A549 (cell line): Measurements from ENCODE around the gene ULK2. TPM values are rescaled to one million over a fixed set of nuclear protein-coding genes. Genes with fewer than 3 reads are reported as not detected.

Experiments
- ATAC-seq, 2 experiments: fragments of 200-7000 bp in 1 of 2; fragments of >200 bp in 1 of 2; cut with Nextera tagmentation in 1 of 2; cut with Tn5 transposase in 1 of 2; 3 replicates each; pipeline versions ENCODE4 v1.8.0 to v1.9.1; 2018 to 2020; ENCODE audit warnings: mild to moderate bottlenecking in 1 of 2, moderate library complexity in 1 of 2
- CTCF ChIA-PET: fragments of 300-600 bp; sonication (Branson Sonifier 250); formaldehyde crosslinking; extraction: SDS; loops from one replicate; lab custom pipeline; 2021; ENCODE audit warnings: antibody characterized with exemption, inconsistent platforms; lab: Yijun Ruan, JAX
- POLR2A ChIA-PET: fragments of 350-600 bp; formaldehyde crosslinking; extraction: SDS; loops from one replicate; lab custom pipeline; 2021; ENCODE audit warnings: antibody characterized with exemption, inconsistent platforms; lab: Yijun Ruan, JAX
- DNase-seq, 2 experiments: peaks; one replicate each; pipeline versions ENCODE4 v3.0.0 to v3.0.0-alpha.2; 2011 to 2016; ENCODE audit warnings: low read depth in 1 of 2, low spot score in 1 of 2
- FAIRE-seq: peaks from 2 replicates; lab custom pipeline; 2011; peaks lifted over from hg19 to GRCh38; lab: Jason Lieb, UNC
- H3K27ac ChIP-seq, 2 experiments: fragments of >200 bp; sonication (Bioruptor Twin); formaldehyde crosslinking; 3 replicates each; pipeline ENCODE4 v1.5.1; 2016 to 2017
- H3K4me1 ChIP-seq: fragments of >200 bp; sonication (Bioruptor Twin); formaldehyde crosslinking; 3 replicates; pipeline ENCODE4 v1.6.1; 2016
- H3K4me2 ChIP-seq: fragments of >200 bp; sonication (Bioruptor Twin); formaldehyde crosslinking; 3 replicates; pipeline ENCODE4 v1.6.1; 2016
- H3K4me3 ChIP-seq: fragments of >200 bp; sonication (Bioruptor Twin); formaldehyde crosslinking; 3 replicates; pipeline ENCODE4 v1.5.1; 2016
- H3K9me3 ChIP-seq: fragments of >200 bp; sonication (Bioruptor Twin); formaldehyde crosslinking; 3 replicates; pipeline ENCODE4 v1.6.1; 2016
- BHLHE40 ChIP-seq: IDR thresholded peaks from 2 replicates; pipeline ENCODE4 v1.6.1; 2012; ENCODE audit warnings: low read depth, low read length, inconsistent platforms
- CEBPB ChIP-seq, 2 experiments: fragments of >200 bp in 1 of 2; sonication (Bioruptor Twin) in 1 of 2; formaldehyde crosslinking in 1 of 2; IDR thresholded peaks; 2 replicates each; pipeline ENCODE4 v1.6.1; 2012 to 2016
- EHF ChIP-seq: fragments of 250-450 bp; sonication (Bioruptor Pico); IDR thresholded peaks from 2 replicates; pipeline ENCODE4 v1.5.0; 2020; ENCODE audit warnings: mild to moderate bottlenecking
- EHMT2 ChIP-seq: fragments of 200-600 bp; sonication (generic); IDR thresholded peaks from 2 replicates; pipeline ENCODE4 v1.6.1; 2016; ENCODE audit warnings: antibody characterized with exemption, low read depth, mild to moderate bottlenecking, moderate library complexity
- EP300 ChIP-seq, 2 experiments: fragments of >200 bp; sonication (Bioruptor Twin); formaldehyde crosslinking; IDR thresholded peaks; 2 replicates in 1 of 2; 3 replicates in 1 of 2; pipeline ENCODE4 v1.6.1; 2016 to 2017
- ESRRA ChIP-seq: fragments of 150-350 bp; IDR thresholded peaks from 2 replicates; pipeline ENCODE4 v1.6.1; 2014; ENCODE audit warnings: mild to moderate bottlenecking, low read length, borderline replicate concordance
- FOSB ChIP-seq: fragments of 250-450 bp; sonication (Bioruptor Pico); IDR thresholded peaks from 2 replicates; pipeline ENCODE4 v1.5.0; 2020; ENCODE audit warnings: mild to moderate bottlenecking, moderate library complexity
- GATA3 ChIP-seq: IDR thresholded peaks from 2 replicates; pipeline ENCODE4 v1.6.1; 2012; ENCODE audit warnings: borderline replicate concordance
- HOXA7 ChIP-seq: fragments of 250-450 bp; sonication (Bioruptor Pico); IDR thresholded peaks from 2 replicates; pipeline ENCODE4 v1.5.0; 2020; ENCODE audit warnings: mild to moderate bottlenecking, moderate library complexity
- JUN ChIP-seq, 2 experiments: fragments of >200 bp; sonication (Bioruptor Twin); formaldehyde crosslinking; IDR thresholded peaks; 2 replicates in 1 of 2; 3 replicates in 1 of 2; pipeline ENCODE4 v1.6.1; 2016 to 2017
- KDM5A ChIP-seq: fragments of 200-600 bp; sonication (generic); IDR thresholded peaks from 2 replicates; pipeline ENCODE4 v1.6.1; 2016; ENCODE audit warnings: antibody characterized with exemption, mild to moderate bottlenecking
- MYC ChIP-seq: IDR thresholded peaks from 2 replicates; pipeline ENCODE4 v1.6.1; 2012; ENCODE audit warnings: mild to moderate bottlenecking, inconsistent platforms, low read length, improper control_type of control experiment, borderline replicate concordance
- NR3C1 ChIP-seq: fragments of >200 bp; sonication (Bioruptor Twin); formaldehyde crosslinking; IDR thresholded peaks from 3 replicates; pipeline ENCODE4 v1.6.1; 2017
- PHF8 ChIP-seq: fragments of 200-600 bp; sonication (generic); IDR thresholded peaks from 2 replicates; pipeline ENCODE4 v1.6.1; 2016; ENCODE audit warnings: low read depth, mild to moderate bottlenecking, antibody characterized with exemption, moderate library complexity, borderline replicate concordance
- POLR2AphosphoS2 ChIP-seq: conservative IDR thresholded peaks from 2 replicates; pipeline ENCODE4 v1.6.1; 2012; ENCODE audit warnings: low read length, improper control_type of control experiment, inconsistent platforms
- RAD21 ChIP-seq, 2 experiments: fragments of >200 bp in 1 of 2; sonication (Bioruptor Twin) in 1 of 2; formaldehyde crosslinking in 1 of 2; IDR thresholded peaks in 1 of 2; conservative IDR thresholded peaks in 1 of 2; 2 replicates in 1 of 2; 3 replicates in 1 of 2; pipeline ENCODE4 v1.6.1; 2012 to 2018; ENCODE audit warnings: inconsistent platforms in 1 of 2
- RARB ChIP-seq: fragments of 250-450 bp; sonication (Bioruptor Pico); IDR thresholded peaks from 2 replicates; pipeline ENCODE4 v1.8.0; 2021; ENCODE audit warnings: mild to moderate bottlenecking, moderate library complexity
- RNF2 ChIP-seq: fragments of 200-600 bp; sonication (generic); IDR thresholded peaks from 2 replicates; pipeline ENCODE4 v1.6.1; 2016; ENCODE audit warnings: low read depth, mild to moderate bottlenecking, antibody characterized with exemption, moderate library complexity, borderline replicate concordance
- SREBF2 ChIP-seq: fragments of 450-650 bp; IDR thresholded peaks from 2 replicates; pipeline ENCODE4 v1.6.1; 2014; ENCODE audit warnings: mild to moderate bottlenecking, moderate library complexity
- ZC3H11A ChIP-seq: fragments of 450-650 bp; IDR thresholded peaks from 2 replicates; pipeline ENCODE4 v1.6.1; 2014; ENCODE audit warnings: antibody characterized with exemption, mild to moderate bottlenecking
- ZFP36 ChIP-seq: fragments of 450-650 bp; IDR thresholded peaks from 2 replicates; pipeline ENCODE4 v1.6.1; 2014; ENCODE audit warnings: borderline replicate concordance; ENCODE audit not compliant: partially characterized antibody
- ZNF302 ChIP-seq: fragments of 250-450 bp; sonication (Bioruptor Pico); IDR thresholded peaks from 2 replicates; pipeline ENCODE4 v1.9.0; 2021; ENCODE audit warnings: inconsistent platforms, mild to moderate bottlenecking, moderate library complexity
- WGBS: methylation state at CpG from one replicate; pipeline ENCODE4 v1.1.6; 2017; ENCODE audit errors: missing lambda C conversion rate; 5-methylcytosine and 5-hydroxymethylcytosine counted together
- polyA plus RNA-seq, 4 experiments: library from polyadenylated mRNA; depleted of rRNA in 3 of 4; stranded (reverse); fragments of >200 nt; fragmentation: RNase III in 1 of 4; extraction: RNeasy Plus Mini Kit Qiagen cat#74134 plus additional on column Dnase treatment in 1 of 4; gene quantifications; 2 replicates in 3 of 4; 3 replicates in 1 of 4; pipeline ENCODE4 v1.2.3, GENCODE V29; 2011 to 2017
- TF ChIP-seq, protein P1 (sequence below): fragments of >200 bp; sonication (Bioruptor Twin); formaldehyde crosslinking; IDR thresholded peaks from 3 replicates; pipeline ENCODE4 v1.5.1; 2016
- TF ChIP-seq, protein P2 (sequence below): fragments of 450-650 bp; IDR thresholded peaks from 2 replicates; pipeline ENCODE4 v1.6.1; 2014; ENCODE audit warnings: antibody characterized with exemption
- TF ChIP-seq, protein P3 (sequence below): fragments of 250-450 bp; sonication (Bioruptor Pico); IDR thresholded peaks from 2 replicates; pipeline ENCODE4 v1.5.0; 2021; ENCODE audit warnings: mild to moderate bottlenecking, moderate library complexity, borderline replicate concordance
- TF ChIP-seq, protein P4 (sequence below): fragments of 250-450 bp; sonication (Bioruptor Pico); IDR thresholded peaks from 2 replicates; pipeline ENCODE4 v1.5.0; 2020; ENCODE audit warnings: low read depth, mild to moderate bottlenecking, moderate library complexity
- TF ChIP-seq, protein P5 (sequence below): fragments of >200 bp; sonication (Bioruptor Twin); formaldehyde crosslinking; IDR thresholded peaks from 2 replicates; pipeline ENCODE4 v1.6.1; 2016

The ULK2 gene
- polyA plus RNA-seq, 2 of the 4 experiments (the other 2 are of a cell fraction), result 14.4 to 40.9 TPM

DNA sequence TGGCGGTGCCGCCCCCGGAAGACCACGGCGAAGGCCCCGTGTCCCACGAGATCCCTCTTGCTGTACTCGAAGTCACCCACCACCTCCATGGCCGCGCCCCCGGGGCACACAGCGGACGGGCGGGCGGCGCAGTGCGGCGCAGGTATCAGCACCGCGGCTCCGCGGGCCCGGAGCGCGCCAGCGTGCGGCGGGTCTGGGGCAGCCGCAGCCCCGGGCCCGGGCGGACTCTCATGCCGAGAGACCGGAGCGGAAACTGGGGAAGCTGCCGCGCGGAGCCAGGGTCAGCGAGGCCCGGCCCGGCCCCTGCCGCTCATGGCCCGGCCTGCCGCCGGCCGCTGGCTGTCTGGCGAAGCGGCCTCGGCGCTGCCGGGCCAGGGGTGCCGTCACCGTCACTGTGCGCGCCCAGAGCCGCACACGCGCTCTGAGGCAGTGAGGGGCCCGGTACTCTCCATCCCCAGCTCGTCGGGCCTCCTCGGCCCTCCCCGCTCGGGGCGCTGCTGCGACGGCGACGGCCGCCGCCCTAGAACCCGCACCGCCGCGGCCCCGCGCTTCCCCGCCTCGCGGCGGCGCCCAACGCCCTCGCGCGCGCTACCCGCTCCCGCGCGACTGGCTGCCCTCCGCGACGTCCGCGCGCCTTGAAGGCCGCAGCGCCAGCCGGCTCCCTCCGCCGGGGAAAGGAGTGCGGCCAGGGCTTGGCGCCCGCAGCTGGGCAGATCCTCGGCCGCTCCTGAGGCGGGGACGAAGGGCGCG, at the start of gene ULK2 (continued):
- TF ChIP-seq MYC (peak; percentile 59; the same call in 1 of the 2 replicates), EHF (CRISPR knock-in tag) (0 out of 2 replicates have a peak, but pooled peaks have one; percentile 16), JUN (IDR thresholded peaks at IDR 0.05) (peak; percentile 70 to 88; a peak in 4 of 5 replicates), ZNF302 (CRISPR knock-in tag) (no peak), PHF8 (peak; percentile 78)

DNA sequence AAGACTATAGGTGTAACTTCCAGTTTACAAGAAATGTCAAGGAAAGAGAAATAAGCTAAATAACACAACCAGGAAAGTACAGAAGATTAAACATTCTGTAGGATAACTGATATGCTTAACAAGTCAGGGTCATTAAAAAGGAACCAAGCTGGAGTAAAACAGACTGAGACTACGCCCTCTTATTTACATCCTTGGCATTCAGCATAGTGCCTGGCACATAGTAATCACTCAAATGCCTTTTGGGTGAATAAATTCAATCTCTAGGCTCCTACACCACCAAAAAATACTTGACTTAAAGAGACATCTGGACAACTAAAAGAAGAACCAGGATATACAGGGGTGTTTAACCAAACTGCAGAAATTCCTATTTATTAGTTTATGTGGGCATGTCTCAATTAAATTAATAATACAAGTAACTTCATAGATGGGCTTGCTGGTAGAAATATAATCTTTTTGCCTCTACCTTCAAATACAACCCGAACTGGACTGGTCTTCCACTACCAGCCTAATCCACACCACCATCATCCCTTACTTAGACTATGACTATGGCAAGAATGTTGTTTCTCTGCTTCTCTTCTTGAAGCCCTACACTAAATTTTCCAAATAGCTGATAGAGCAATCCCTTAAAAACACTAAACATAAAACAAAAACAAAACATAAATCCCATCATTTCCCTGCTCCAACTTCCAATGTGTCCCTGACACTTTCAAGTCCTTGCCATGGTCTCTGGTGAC, 47.7 kb upstream of the ULK2 start:
- H3K4me1 ChIP-seq, result peaks cover 5% of the 10 kb centered on the region; the same call in 1 of the 3 replicates
- TF ChIP-seq, protein P1, sequence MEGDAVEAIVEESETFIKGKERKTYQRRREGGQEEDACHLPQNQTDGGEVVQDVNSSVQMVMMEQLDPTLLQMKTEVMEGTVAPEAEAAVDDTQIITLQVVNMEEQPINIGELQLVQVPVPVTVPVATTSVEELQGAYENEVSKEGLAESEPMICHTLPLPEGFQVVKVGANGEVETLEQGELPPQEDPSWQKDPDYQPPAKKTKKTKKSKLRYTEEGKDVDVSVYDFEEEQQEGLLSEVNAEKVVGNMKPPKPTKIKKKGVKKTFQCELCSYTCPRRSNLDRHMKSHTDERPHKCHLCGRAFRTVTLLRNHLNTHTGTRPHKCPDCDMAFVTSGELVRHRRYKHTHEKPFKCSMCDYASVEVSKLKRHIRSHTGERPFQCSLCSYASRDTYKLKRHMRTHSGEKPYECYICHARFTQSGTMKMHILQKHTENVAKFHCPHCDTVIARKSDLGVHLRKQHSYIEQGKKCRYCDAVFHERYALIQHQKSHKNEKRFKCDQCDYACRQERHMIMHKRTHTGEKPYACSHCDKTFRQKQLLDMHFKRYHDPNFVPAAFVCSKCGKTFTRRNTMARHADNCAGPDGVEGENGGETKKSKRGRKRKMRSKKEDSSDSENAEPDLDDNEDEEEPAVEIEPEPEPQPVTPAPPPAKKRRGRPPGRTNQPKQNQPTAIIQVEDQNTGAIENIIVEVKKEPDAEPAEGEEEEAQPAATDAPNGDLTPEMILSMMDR, result no peak
- TF ChIP-seq BHLHE40, result no peak
- TF ChIP-seq EHF (CRISPR knock-in tag), result no peak
- no peak for TF ChIP-seq PHF8
- no peak for TF ChIP-seq HOXA7
- no peak for TF ChIP-seq ZFP36
- no peak for TF ChIP-seq FOSB (CRISPR knock-in tag)
- TF ChIP-seq POLR2AphosphoS2, result no peak
- TF ChIP-seq RAD21 (conservative IDR thresholded peaks at IDR 0.05 in 1 of 2, IDR thresholded peaks at IDR 0.05 in 1 of 2), result no peak
- no peak for TF ChIP-seq KDM5A
- TF ChIP-seq RNF2, result no peak
- no peak for TF ChIP-seq NR3C1
- TF ChIP-seq EHMT2, result no peak
- TF ChIP-seq, protein P2, sequence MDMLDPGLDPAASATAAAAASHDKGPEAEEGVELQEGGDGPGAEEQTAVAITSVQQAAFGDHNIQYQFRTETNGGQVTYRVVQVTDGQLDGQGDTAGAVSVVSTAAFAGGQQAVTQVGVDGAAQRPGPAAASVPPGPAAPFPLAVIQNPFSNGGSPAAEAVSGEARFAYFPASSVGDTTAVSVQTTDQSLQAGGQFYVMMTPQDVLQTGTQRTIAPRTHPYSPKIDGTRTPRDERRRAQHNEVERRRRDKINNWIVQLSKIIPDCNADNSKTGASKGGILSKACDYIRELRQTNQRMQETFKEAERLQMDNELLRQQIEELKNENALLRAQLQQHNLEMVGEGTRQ, result no peak
- no peak for TF ChIP-seq EP300 (IDR thresholded peaks at IDR 0.05)
- no peak for TF ChIP-seq MYC
- TF ChIP-seq SREBF2, result no peak
- TF ChIP-seq, all 56 proteins: peak for 0
- no peak for DNase-seq
- H3K4me3 ChIP-seq, result no peak overlapping the region
- no peak for FAIRE-seq
- H3K9me3 ChIP-seq, result no peaks in the 10 kb centered on the region
- H3K4me2 ChIP-seq, result no peak overlapping the region
- H3K27ac ChIP-seq, result no peak overlapping the region
- WGBS, result 89% methylated on average over 2 of the region's 2 CpGs
- POLR2A ChIA-PET, result no interaction called here
- CTCF ChIA-PET, result interaction anchor here (1.7 kb wide), 1 partner anchor 16 kb away, joined by 5 read pairs; no protein-coding TSS in a partner anchor
- ATAC-seq, result no peak

DNA sequence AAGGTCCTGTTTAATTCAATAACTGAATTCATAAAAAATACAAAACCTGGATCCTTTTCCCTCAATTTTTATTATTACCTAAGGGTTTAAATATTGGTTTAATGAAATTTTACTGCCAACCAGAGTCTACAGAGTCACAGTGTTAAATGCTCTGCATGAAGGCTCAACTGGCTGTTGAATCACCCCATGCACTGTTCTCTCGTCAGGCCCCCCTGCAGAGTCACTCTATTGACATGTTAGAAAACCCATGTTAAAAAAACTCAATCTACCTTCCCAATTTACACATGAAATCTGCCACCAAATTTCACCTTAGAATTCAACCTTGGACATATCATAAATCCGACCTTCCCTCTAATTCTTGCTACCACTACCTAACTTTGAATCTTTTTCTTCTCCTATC, 43.3 kb upstream of the ULK2 start:
- H3K4me2 ChIP-seq, result no peak overlapping the region
- FAIRE-seq, result no peak
- no peak overlapping the region for H3K4me3 ChIP-seq
- WGBS, result 86% methylated on average over 2 of the region's 2 CpGs
- ChIA-PET CTCF (interaction anchor here (0.7 to 1.0 kb wide), 3 partner anchors 19 to 44 kb away, joined by 3 to 4 read pairs (median 3); partner anchors contain the start of gene ULK2), POLR2A (no interaction called here)
- no peaks in the 10 kb centered on the region for H3K9me3 ChIP-seq
- H3K4me1 ChIP-seq, result peaks cover 9% of the 10 kb centered on the region; the same call in 1 of the 3 replicates
- H3K27ac ChIP-seq, result no peak overlapping the region
- no peak for DNase-seq
- no peak for ATAC-seq
- no peak for TF ChIP-seq PHF8
- no peak for TF ChIP-seq ZC3H11A
- TF ChIP-seq GATA3, result no peak
- TF ChIP-seq RARB, result no peak
- TF ChIP-seq, protein P3, sequence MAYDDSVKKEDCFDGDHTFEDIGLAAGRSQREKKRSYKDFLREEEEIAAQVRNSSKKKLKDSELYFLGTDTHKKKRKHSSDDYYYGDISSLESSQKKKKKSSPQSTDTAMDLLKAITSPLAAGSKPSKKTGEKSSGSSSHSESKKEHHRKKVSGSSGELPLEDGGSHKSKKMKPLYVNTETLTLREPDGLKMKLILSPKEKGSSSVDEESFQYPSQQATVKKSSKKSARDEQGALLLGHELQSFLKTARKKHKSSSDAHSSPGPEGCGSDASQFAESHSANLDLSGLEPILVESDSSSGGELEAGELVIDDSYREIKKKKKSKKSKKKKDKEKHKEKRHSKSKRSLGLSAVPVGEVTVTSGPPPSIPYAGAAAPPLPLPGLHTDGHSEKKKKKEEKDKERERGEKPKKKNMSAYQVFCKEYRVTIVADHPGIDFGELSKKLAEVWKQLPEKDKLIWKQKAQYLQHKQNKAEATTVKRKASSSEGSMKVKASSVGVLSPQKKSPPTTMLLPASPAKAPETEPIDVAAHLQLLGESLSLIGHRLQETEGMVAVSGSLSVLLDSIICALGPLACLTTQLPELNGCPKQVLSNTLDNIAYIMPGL (CRISPR knock-in tag), result no peak
- TF ChIP-seq NR3C1, result no peak
- TF ChIP-seq, protein P2, result no peak
- TF ChIP-seq, protein P4, sequence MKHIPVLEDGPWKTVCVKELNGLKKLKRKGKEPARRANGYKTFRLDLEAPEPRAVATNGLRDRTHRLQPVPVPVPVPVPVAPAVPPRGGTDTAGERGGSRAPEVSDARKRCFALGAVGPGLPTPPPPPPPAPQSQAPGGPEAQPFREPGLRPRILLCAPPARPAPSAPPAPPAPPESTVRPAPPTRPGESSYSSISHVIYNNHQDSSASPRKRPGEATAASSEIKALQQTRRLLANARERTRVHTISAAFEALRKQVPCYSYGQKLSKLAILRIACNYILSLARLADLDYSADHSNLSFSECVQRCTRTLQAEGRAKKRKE, result no peak
- TF ChIP-seq ESRRA, result no peak
- no peak for TF ChIP-seq FOSB (CRISPR knock-in tag)
- TF ChIP-seq, protein P5, sequence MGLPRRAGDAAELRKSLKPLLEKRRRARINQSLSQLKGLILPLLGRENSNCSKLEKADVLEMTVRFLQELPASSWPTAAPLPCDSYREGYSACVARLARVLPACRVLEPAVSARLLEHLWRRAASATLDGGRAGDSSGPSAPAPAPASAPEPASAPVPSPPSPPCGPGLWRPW, result no peak
- TF ChIP-seq RAD21 (conservative IDR thresholded peaks at IDR 0.05 in 1 of 2, IDR thresholded peaks at IDR 0.05 in 1 of 2), result no peak
- no peak for TF ChIP-seq CEBPB (IDR thresholded peaks at IDR 0.05)
